ENCODE results near the gene ADAT3. TPM values are rescaled to one million over a fixed set of nuclear protein-coding genes. Genes with fewer than 3 reads are reported as not detected.

The ADAT3 gene
- total RNA-seq, 1 experiment from 2014 or later: 12.6 TPM

DNA sequence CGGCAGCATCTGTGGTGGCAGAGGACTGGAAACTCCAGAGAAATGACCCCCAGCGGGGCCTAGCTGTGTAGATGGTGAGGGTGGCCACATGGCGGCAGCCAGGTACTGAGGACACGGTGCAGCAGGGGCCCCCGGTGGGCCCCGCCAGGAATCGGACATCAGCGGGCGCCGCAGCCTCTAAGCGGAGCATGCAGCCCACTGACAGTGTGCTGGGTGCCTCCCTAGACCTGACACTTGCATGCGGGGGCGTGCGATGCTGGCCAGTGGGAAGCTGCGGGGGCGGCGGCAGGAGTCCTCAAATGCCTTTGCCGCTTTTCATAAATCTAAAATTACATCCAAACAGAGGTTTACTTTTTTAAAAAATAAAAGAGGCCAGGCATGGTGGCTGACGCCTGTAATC is 16.1 kb downstream of the ADAT3 start:
- CTCF ChIA-PET: no interaction called here
- H3K36me3 ChIP-seq (ENCODE audit: control insufficient read depth, insufficient read depth, low read length): peaks cover 3% of the 10 kb centered on the region
- no TSS peak for BruUV-seq (replicated peaks)
- no peak for DNase-seq
- no peak overlapping the region for H3K4me3 Mint-ChIP-seq (ENCODE audit: unreplicated experiment)
- H3K27me3 ChIP-seq (replicated peaks; ENCODE audit: control insufficient read depth, insufficient read depth, low read length): no peaks in the 10 kb centered on the region
- no peaks in the 10 kb centered on the region for H3K4me1 ChIP-seq
- no peaks in the 10 kb centered on the region for H3K4me1 Mint-ChIP-seq (ENCODE audit: low read depth, unreplicated experiment)
- H3K36me3 Mint-ChIP-seq (ENCODE audit: insufficient read depth, unreplicated experiment): peaks cover 46% of the 10 kb centered on the region
- no peak overlapping the region for H3K4me3 ChIP-seq (ENCODE audit: low read depth, low read length)
- TF ChIP-seq, protein P1, sequence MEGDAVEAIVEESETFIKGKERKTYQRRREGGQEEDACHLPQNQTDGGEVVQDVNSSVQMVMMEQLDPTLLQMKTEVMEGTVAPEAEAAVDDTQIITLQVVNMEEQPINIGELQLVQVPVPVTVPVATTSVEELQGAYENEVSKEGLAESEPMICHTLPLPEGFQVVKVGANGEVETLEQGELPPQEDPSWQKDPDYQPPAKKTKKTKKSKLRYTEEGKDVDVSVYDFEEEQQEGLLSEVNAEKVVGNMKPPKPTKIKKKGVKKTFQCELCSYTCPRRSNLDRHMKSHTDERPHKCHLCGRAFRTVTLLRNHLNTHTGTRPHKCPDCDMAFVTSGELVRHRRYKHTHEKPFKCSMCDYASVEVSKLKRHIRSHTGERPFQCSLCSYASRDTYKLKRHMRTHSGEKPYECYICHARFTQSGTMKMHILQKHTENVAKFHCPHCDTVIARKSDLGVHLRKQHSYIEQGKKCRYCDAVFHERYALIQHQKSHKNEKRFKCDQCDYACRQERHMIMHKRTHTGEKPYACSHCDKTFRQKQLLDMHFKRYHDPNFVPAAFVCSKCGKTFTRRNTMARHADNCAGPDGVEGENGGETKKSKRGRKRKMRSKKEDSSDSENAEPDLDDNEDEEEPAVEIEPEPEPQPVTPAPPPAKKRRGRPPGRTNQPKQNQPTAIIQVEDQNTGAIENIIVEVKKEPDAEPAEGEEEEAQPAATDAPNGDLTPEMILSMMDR (IDR thresholded peaks at IDR 0.05; ENCODE audit: insufficient read depth in 1 of 2, low read depth in 1 of 2, low read length in 1 of 2, severe bottlenecking in 1 of 2, unreplicated experiment in 1 of 2): no peak
- no peak overlapping the region for H3K27ac Mint-ChIP-seq (ENCODE audit: unreplicated experiment)
- H3K27me3 Mint-ChIP-seq (ENCODE audit: insufficient read depth, unreplicated experiment): no peaks in the 10 kb centered on the region
- intact Hi-C loops (cut with micrococcal nuclease; ENCODE audit: unreplicated experiment): no loop called here
- no peaks in the 10 kb centered on the region for H3K9me3 Mint-ChIP-seq (ENCODE audit: unreplicated experiment)
- H3K9me3 ChIP-seq: no peaks in the 10 kb centered on the region
- POLR2A ChIA-PET: no interaction called here

DNA sequence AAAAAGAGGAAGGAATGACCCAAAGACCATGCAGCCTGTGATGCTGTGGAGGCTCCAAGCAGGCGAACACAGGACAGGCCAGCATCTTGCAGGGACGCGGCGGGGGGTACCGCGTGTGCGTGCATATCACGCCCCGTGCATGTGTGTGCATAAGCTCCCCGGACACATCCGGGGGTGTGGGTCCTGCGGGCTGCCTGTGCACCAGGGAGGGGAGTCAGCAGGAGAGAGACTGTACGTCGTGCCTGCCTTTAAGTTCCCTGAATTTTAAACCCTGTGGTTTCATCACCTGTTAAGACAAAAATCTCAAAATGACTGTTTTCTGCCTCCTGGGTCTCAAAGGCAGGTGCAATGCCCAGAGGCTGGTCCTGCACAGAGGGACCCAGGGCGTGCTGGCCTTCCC is 16.6 kb downstream of the ADAT3 start:
- TF ChIP-seq, protein P1 (IDR thresholded peaks at IDR 0.05; ENCODE audit: insufficient read depth in 1 of 2, low read depth in 1 of 2, low read length in 1 of 2, severe bottlenecking in 1 of 2, unreplicated experiment in 1 of 2): no peak

GRCh38 chr19:1922803-1923202 is 17.6 kb downstream of the ADAT3 start:
- no peaks in the 10 kb centered on the region for H3K9me3 ChIP-seq
- no peaks in the 10 kb centered on the region for H3K27me3 Mint-ChIP-seq (ENCODE audit: insufficient read depth, unreplicated experiment)
- no peak overlapping the region for H3K4me3 Mint-ChIP-seq (ENCODE audit: unreplicated experiment)
- TF ChIP-seq, protein P1 (IDR thresholded peaks at IDR 0.05; ENCODE audit: insufficient read depth in 1 of 2, low read depth in 1 of 2, low read length in 1 of 2, severe bottlenecking in 1 of 2, unreplicated experiment in 1 of 2): no peak
- peaks cover 2% of the 10 kb centered on the region for H3K36me3 ChIP-seq (ENCODE audit: control insufficient read depth, insufficient read depth, low read length)
- H3K27ac Mint-ChIP-seq (ENCODE audit: unreplicated experiment): no peak overlapping the region
- intact Hi-C loops (cut with micrococcal nuclease; ENCODE audit: unreplicated experiment): no loop called here
- H3K9me3 Mint-ChIP-seq (ENCODE audit: unreplicated experiment): no peaks in the 10 kb centered on the region
- no peaks in the 10 kb centered on the region for H3K4me1 ChIP-seq
- H3K4me3 ChIP-seq (ENCODE audit: low read depth, low read length): no peak overlapping the region
- H3K4me1 Mint-ChIP-seq (ENCODE audit: low read depth, unreplicated experiment): no peaks in the 10 kb centered on the region
- no peaks in the 10 kb centered on the region for H3K27me3 ChIP-seq (replicated peaks; ENCODE audit: control insufficient read depth, insufficient read depth, low read length)
- no peak for DNase-seq
- H3K36me3 Mint-ChIP-seq (ENCODE audit: insufficient read depth, unreplicated experiment): peaks cover 46% of the 10 kb centered on the region
- BruUV-seq (replicated peaks): no TSS peak
- POLR2A ChIA-PET: no interaction called here
- CTCF ChIA-PET: no interaction called here

More for the DNA sequence above, 16.6 kb downstream of the ADAT3 start:
- H3K4me1 Mint-ChIP-seq (ENCODE audit: low read depth, unreplicated experiment): no peaks in the 10 kb centered on the region
- no TSS peak for BruUV-seq (replicated peaks)
- ChIA-PET CTCF (no interaction called here), POLR2A (no interaction called here)
- Histone ChIP-seq H3K4me1 (no peaks in the 10 kb centered on the region), H3K36me3 (ENCODE audit: control insufficient read depth, insufficient read depth, low read length) (peaks cover 2% of the 10 kb centered on the region), H3K9me3 (no peaks in the 10 kb centered on the region), H3K4me3 (ENCODE audit: low read depth, low read length) (no peak overlapping the region), H3K27me3 (replicated peaks; ENCODE audit: control insufficient read depth, insufficient read depth, low read length) (no peaks in the 10 kb centered on the region)
- no peaks in the 10 kb centered on the region for H3K27me3 Mint-ChIP-seq (ENCODE audit: insufficient read depth, unreplicated experiment)
- DNase-seq: no peak
- no peak overlapping the region for H3K4me3 Mint-ChIP-seq (ENCODE audit: unreplicated experiment)
- intact Hi-C loops (cut with micrococcal nuclease; ENCODE audit: unreplicated experiment): no loop called here
- peaks cover 46% of the 10 kb centered on the region for H3K36me3 Mint-ChIP-seq (ENCODE audit: insufficient read depth, unreplicated experiment)
- H3K9me3 Mint-ChIP-seq (ENCODE audit: unreplicated experiment): no peaks in the 10 kb centered on the region
- no peak overlapping the region for H3K27ac Mint-ChIP-seq (ENCODE audit: unreplicated experiment)

Measured in Caco-2 (cell line).